ENCODE data around the gene MRPL12. TPM values are rescaled to one million over a fixed set of nuclear protein-coding genes. Genes with fewer than 3 reads are reported as not detected.

Gene MRPL12
- total and polyA plus RNA-seq, 2 donors (not counting 1 experiment from before 2014, with no cell fraction given), result 11.2 to 46.8 TPM

- DNase-seq (ENCODE audit: low read depth in 2 of 2), result no peak
- no peaks in the 10 kb centered on the region for H3K9me3 ChIP-seq (ENCODE audit: control insufficient read depth, insufficient read depth, low read depth, low read length)
- no peak overlapping the region for H3K4me3 ChIP-seq (replicated peaks in 1 of 4; ENCODE audit: control extremely low read depth in 1 of 4, insufficient read depth in 1 of 4, low read depth in 3 of 4, low read length in 4 of 4)
- peaks cover 3% of the 10 kb centered on the region for H3K36me3 ChIP-seq (ENCODE audit: control insufficient read depth, insufficient read depth, low read length)
- TF ChIP-seq EZH2 (IDR thresholded peaks at IDR 0.05; ENCODE audit: low read length, missing control alignments) (no peak), CTCF (conservative IDR thresholded peaks at IDR 0.05 in 1 of 2, IDR thresholded peaks at IDR 0.05 in 1 of 2; ENCODE audit: low read depth in 1 of 2, low read length in 2 of 2) (no peak)
- H4K20me1 ChIP-seq (ENCODE audit: control insufficient read depth, extremely low read depth, insufficient read depth, low read length), result no peaks in the 10 kb centered on the region
- no peak overlapping the region for H3K9ac ChIP-seq (ENCODE audit: insufficient read depth, low read length)
- H2AFZ ChIP-seq (ENCODE audit: low read length), result no peak overlapping the region
- H3K27ac ChIP-seq (ENCODE audit: insufficient read depth, low read length), result no peak overlapping the region
- H3K27me3 ChIP-seq (ENCODE audit: control insufficient read depth, insufficient read depth, low read length), result no peaks in the 10 kb centered on the region
- H3K4me1 ChIP-seq (ENCODE audit: control insufficient read depth, extremely low read depth, insufficient read depth, low read length), result peaks cover 20% of the 10 kb centered on the region
- H3K4me2 ChIP-seq (ENCODE audit: extremely low read depth, insufficient read depth, low read length), result no peak overlapping the region
- H3K79me2 ChIP-seq (ENCODE audit: control insufficient read depth, insufficient read depth, low read length), result peaks cover 7% of the 10 kb centered on the region
Observed at GRCh38 chr17:81715107-81715871, 12.1 kb downstream of the MRPL12 start.

GRCh38 chr17:81715872-81716673, 12.9 kb downstream of the MRPL12 start:
- peaks cover 14% of the 10 kb centered on the region for H3K4me1 ChIP-seq (ENCODE audit: control insufficient read depth, extremely low read depth, insufficient read depth, low read length)
- H3K9me3 ChIP-seq (ENCODE audit: control insufficient read depth, insufficient read depth, low read depth, low read length), result no peaks in the 10 kb centered on the region
- H3K36me3 ChIP-seq (ENCODE audit: control insufficient read depth, insufficient read depth, low read length), result peaks cover 3% of the 10 kb centered on the region
- no peak overlapping the region for H3K4me3 ChIP-seq (replicated peaks in 1 of 4; ENCODE audit: control extremely low read depth in 1 of 4, insufficient read depth in 1 of 4, low read depth in 3 of 4, low read length in 4 of 4)
- H3K9ac ChIP-seq (ENCODE audit: insufficient read depth, low read length), result no peak overlapping the region
- TF ChIP-seq CTCF (conservative IDR thresholded peaks at IDR 0.05 in 1 of 2, IDR thresholded peaks at IDR 0.05 in 1 of 2; ENCODE audit: low read depth in 1 of 2, low read length in 2 of 2) (no peak), EZH2 (IDR thresholded peaks at IDR 0.05; ENCODE audit: low read length, missing control alignments) (no peak)
- no peak overlapping the region for H2AFZ ChIP-seq (ENCODE audit: low read length)
- H3K4me2 ChIP-seq (ENCODE audit: extremely low read depth, insufficient read depth, low read length), result no peak overlapping the region
- no peaks in the 10 kb centered on the region for H3K27me3 ChIP-seq (ENCODE audit: control insufficient read depth, insufficient read depth, low read length)
- no peak overlapping the region for H3K27ac ChIP-seq (ENCODE audit: insufficient read depth, low read length)
- peaks cover 7% of the 10 kb centered on the region for H3K79me2 ChIP-seq (ENCODE audit: control insufficient read depth, insufficient read depth, low read length)
- no peak for DNase-seq (ENCODE audit: low read depth in 2 of 2)
- H4K20me1 ChIP-seq (ENCODE audit: control insufficient read depth, extremely low read depth, insufficient read depth, low read length), result no peaks in the 10 kb centered on the region

- no peak for DNase-seq (ENCODE audit: low read depth in 2 of 2)
Observed at GRCh38 chr17:81716674-81716996, 13.5 kb downstream of the MRPL12 start.

More at GRCh38 chr17:81716674-81716996, 13.5 kb downstream of the MRPL12 start:
- Histone ChIP-seq H3K4me2 (ENCODE audit: extremely low read depth, insufficient read depth, low read length) (no peak overlapping the region), H3K27me3 (ENCODE audit: control insufficient read depth, insufficient read depth, low read length) (no peaks in the 10 kb centered on the region), H3K4me3 (replicated peaks in 1 of 4; ENCODE audit: control extremely low read depth in 1 of 4, insufficient read depth in 1 of 4, low read depth in 3 of 4, low read length in 4 of 4) (no peak overlapping the region), H2AFZ (ENCODE audit: low read length) (no peak overlapping the region), H4K20me1 (ENCODE audit: control insufficient read depth, extremely low read depth, insufficient read depth, low read length) (no peaks in the 10 kb centered on the region), H3K79me2 (ENCODE audit: control insufficient read depth, insufficient read depth, low read length) (peaks cover 7% of the 10 kb centered on the region), H3K36me3 (ENCODE audit: control insufficient read depth, insufficient read depth, low read length) (peaks cover 3% of the 10 kb centered on the region), H3K9me3 (ENCODE audit: control insufficient read depth, insufficient read depth, low read depth, low read length) (no peaks in the 10 kb centered on the region), H3K9ac (ENCODE audit: insufficient read depth, low read length) (no peak overlapping the region), H3K27ac (ENCODE audit: insufficient read depth, low read length) (no peak overlapping the region), H3K4me1 (ENCODE audit: control insufficient read depth, extremely low read depth, insufficient read depth, low read length) (peaks cover 10% of the 10 kb centered on the region)
- TF ChIP-seq EZH2 (IDR thresholded peaks at IDR 0.05; ENCODE audit: low read length, missing control alignments) (no peak), CTCF (conservative IDR thresholded peaks at IDR 0.05 in 1 of 2, IDR thresholded peaks at IDR 0.05 in 1 of 2; ENCODE audit: low read depth in 1 of 2, low read length in 2 of 2) (no peak)
